Type B pancreatic cell (in vitro differentiated cells): ENCODE data around the gene TSSK2. TPM values are rescaled to one million over a fixed set of nuclear protein-coding genes. Genes with fewer than 3 reads are reported as not detected.

Source experiments
- DNase-seq: peaks from one replicate; pipeline ENCODE4 v3.0.0; 2021; ENCODE audit warnings: mixed read lengths; ENCODE audit not compliant: unreplicated experiment; ENCODE audit errors: extremely low spot score
- H3K27ac Mint-ChIP-seq: 2 replicates; pipeline ENCODE4 v1.8.0; 2021; ENCODE audit warnings: mild to moderate bottlenecking, mixed read lengths
- H3K27me3 Mint-ChIP-seq: 2 replicates; pipeline ENCODE4 v1.8.0; 2021; ENCODE audit warnings: mixed read lengths
- H3K36me3 Mint-ChIP-seq: 2 replicates; pipeline ENCODE4 v1.8.0; 2021; ENCODE audit warnings: mixed read lengths
- H3K4me1 Mint-ChIP-seq: one replicate; pipeline ENCODE4 v1.8.0; 2021; ENCODE audit warnings: mixed read lengths; ENCODE audit not compliant: unreplicated experiment
- H3K4me3 Mint-ChIP-seq: 2 replicates; pipeline ENCODE4 v1.8.0; 2021; ENCODE audit warnings: mild to moderate bottlenecking, mixed read lengths
- H3K9me3 Mint-ChIP-seq: 2 replicates; pipeline ENCODE4 v1.8.0; 2021; ENCODE audit warnings: mixed read lengths
- CTCF ChIP-seq: fragments of 200-600 bp; sonication (generic); conservative IDR thresholded peaks from 2 replicates; pipeline ENCODE4 v1.5.0; 2021; ENCODE audit warnings: antibody characterized with exemption, mild to moderate bottlenecking
- total RNA-seq: library from RNA; stranded (reverse); gene quantifications from 2 replicates; pipeline ENCODE4 v1.2.1, GENCODE V29; 2021; ENCODE audit warnings: low replicate concordance

TSSK2 gene
- total RNA-seq, 1 donor from 2014 or later = not detected

GRCh38 chr22:19122752-19123492 is 8.2 kb upstream of the TSSK2 start:
- Mint-ChIP-seq H3K9me3 (no peaks in the 10 kb centered on the region), H3K4me3 (peak overlapping the region; percentile 91), H3K27me3 (no peaks in the 10 kb centered on the region), H3K4me1 (peaks cover 23% of the 10 kb centered on the region), H3K36me3 (no peaks in the 10 kb centered on the region), H3K27ac (peak overlapping the region; percentile 73)
- no peak for TF ChIP-seq CTCF
- DNase-seq = no peak

- no peak for TF ChIP-seq CTCF
- peak overlapping the region; percentile 84 for H3K27ac Mint-ChIP-seq
- no peaks in the 10 kb centered on the region for H3K27me3 Mint-ChIP-seq
- H3K4me1 Mint-ChIP-seq = peaks cover 23% of the 10 kb centered on the region
- no peaks in the 10 kb centered on the region for H3K9me3 Mint-ChIP-seq
- H3K36me3 Mint-ChIP-seq = no peaks in the 10 kb centered on the region
- DNase-seq = no peak
- no peak overlapping the region for H3K4me3 Mint-ChIP-seq
Observed at GRCh38 chr22:19123936-19124335, 7.2 kb upstream of the TSSK2 start.

GRCh38 chr22:19124377-19124776 is 6.7 kb upstream of the TSSK2 start:
- peak overlapping the region; percentile 84 for H3K27ac Mint-ChIP-seq
- no peak for DNase-seq
- no peaks in the 10 kb centered on the region for H3K27me3 Mint-ChIP-seq
- no peak for TF ChIP-seq CTCF
- H3K36me3 Mint-ChIP-seq = no peaks in the 10 kb centered on the region
- no peaks in the 10 kb centered on the region for H3K9me3 Mint-ChIP-seq
- no peak overlapping the region for H3K4me3 Mint-ChIP-seq
- peaks cover 23% of the 10 kb centered on the region for H3K4me1 Mint-ChIP-seq

GRCh38 chr22:19125011-19125410 is 6.1 kb upstream of the TSSK2 start:
- H3K9me3 Mint-ChIP-seq = no peaks in the 10 kb centered on the region
- no peak for TF ChIP-seq CTCF
- H3K4me1 Mint-ChIP-seq = peaks cover 19% of the 10 kb centered on the region
- no peak overlapping the region for H3K4me3 Mint-ChIP-seq
- no peaks in the 10 kb centered on the region for H3K36me3 Mint-ChIP-seq
- H3K27ac Mint-ChIP-seq = no peak overlapping the region
- no peak for DNase-seq
- no peaks in the 10 kb centered on the region for H3K27me3 Mint-ChIP-seq

GRCh38 chr22:19125474-19126308 is 5.4 kb upstream of the TSSK2 start:
- no peak for TF ChIP-seq CTCF
- peaks cover 13% of the 10 kb centered on the region for H3K4me1 Mint-ChIP-seq
- no peak for DNase-seq
- no peaks in the 10 kb centered on the region for H3K9me3 Mint-ChIP-seq
- H3K36me3 Mint-ChIP-seq = no peaks in the 10 kb centered on the region
- no peak overlapping the region for H3K27ac Mint-ChIP-seq
- no peak overlapping the region for H3K4me3 Mint-ChIP-seq
- H3K27me3 Mint-ChIP-seq = no peaks in the 10 kb centered on the region
